Left ventricle myocardium inferior (tissue), 1 donor: ENCODE results near the gene ZSWIM7. TPM values are rescaled to one million over a fixed set of nuclear protein-coding genes. Genes with fewer than 3 reads are reported as not detected.

ENCODE experiments used
- DNase-seq: peaks from one replicate; pipeline ENCODE4 v3.0.0-alpha.2; 2020
- H3K27ac ChIP-seq: fragments of 200-600 bp; replicated peaks from 2 replicates; pipeline ENCODE4 v1.8.0; 2021
- H3K27me3 ChIP-seq: fragments of 200-600 bp; 2 replicates; pipeline ENCODE4 v1.8.0; 2021; ENCODE audit warnings: low read depth
- H3K36me3 ChIP-seq: fragments of 200-600 bp; 2 replicates; pipeline ENCODE4 v1.8.0; 2021
- H3K4me1 ChIP-seq: fragments of 200-600 bp; 2 replicates; pipeline ENCODE4 v1.8.0; 2021
- H3K4me3 ChIP-seq: fragments of 200-600 bp; 2 replicates; pipeline ENCODE4 v1.8.0; 2021; ENCODE audit warnings: mild to moderate bottlenecking, moderate library complexity
- H3K9me3 ChIP-seq: fragments of 200-600 bp; replicated peaks from 2 replicates; pipeline ENCODE4 v1.8.0; 2021
- intact Hi-C: fragments of 100-400 bp; cut with micrococcal nuclease; formaldehyde crosslinking; loops from one replicate; pipeline ENCODE4 v1.11.0; 2022
- total RNA-seq: library from RNA; stranded (reverse); fragmentation: NEBNext Ultra II Directional; extraction: Animal tissue kit (Norgen Biotek cat#: 25700); gene quantifications from one replicate; pipeline ENCODE4 v1.2.1, GENCODE V29; 2021
- TF ChIP-seq, protein P1 (sequence below): fragments of 200-600 bp; IDR thresholded peaks from 2 replicates; pipeline ENCODE4 v1.8.0; 2021; ENCODE audit warnings: antibody characterized with exemption, mild to moderate bottlenecking, borderline replicate concordance
- donor health status: DM: no; HTN: yes; CAD: no; lungs with severe emphysema.

The ZSWIM7 gene
- total RNA-seq, 1 donor from 2014 or later, result 17.2 TPM

DNA sequence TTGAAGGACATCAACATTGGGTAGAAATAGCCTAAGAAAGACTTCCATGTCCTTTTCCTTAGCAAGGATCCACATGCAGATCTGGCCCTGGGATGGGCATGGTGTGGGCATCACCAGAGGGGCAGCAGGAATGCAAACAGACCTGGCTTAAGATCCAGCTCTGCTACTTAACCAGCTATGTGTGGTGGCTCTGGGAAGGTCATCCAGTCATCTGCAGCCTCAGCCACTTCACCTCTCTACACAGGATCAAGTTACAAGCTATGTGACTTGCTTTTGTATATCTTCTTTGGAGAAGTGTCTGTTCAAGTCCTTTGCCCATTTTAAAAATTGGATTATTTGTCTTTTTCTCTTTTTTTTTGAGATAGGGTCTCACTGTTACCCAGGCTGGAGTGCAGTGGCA, 68.1 kb downstream of the ZSWIM7 start:
- DNase-seq, result no peak
- TF ChIP-seq, protein P1, sequence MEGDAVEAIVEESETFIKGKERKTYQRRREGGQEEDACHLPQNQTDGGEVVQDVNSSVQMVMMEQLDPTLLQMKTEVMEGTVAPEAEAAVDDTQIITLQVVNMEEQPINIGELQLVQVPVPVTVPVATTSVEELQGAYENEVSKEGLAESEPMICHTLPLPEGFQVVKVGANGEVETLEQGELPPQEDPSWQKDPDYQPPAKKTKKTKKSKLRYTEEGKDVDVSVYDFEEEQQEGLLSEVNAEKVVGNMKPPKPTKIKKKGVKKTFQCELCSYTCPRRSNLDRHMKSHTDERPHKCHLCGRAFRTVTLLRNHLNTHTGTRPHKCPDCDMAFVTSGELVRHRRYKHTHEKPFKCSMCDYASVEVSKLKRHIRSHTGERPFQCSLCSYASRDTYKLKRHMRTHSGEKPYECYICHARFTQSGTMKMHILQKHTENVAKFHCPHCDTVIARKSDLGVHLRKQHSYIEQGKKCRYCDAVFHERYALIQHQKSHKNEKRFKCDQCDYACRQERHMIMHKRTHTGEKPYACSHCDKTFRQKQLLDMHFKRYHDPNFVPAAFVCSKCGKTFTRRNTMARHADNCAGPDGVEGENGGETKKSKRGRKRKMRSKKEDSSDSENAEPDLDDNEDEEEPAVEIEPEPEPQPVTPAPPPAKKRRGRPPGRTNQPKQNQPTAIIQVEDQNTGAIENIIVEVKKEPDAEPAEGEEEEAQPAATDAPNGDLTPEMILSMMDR, result no peak
- intact Hi-C loops, result no loop called here

DNA sequence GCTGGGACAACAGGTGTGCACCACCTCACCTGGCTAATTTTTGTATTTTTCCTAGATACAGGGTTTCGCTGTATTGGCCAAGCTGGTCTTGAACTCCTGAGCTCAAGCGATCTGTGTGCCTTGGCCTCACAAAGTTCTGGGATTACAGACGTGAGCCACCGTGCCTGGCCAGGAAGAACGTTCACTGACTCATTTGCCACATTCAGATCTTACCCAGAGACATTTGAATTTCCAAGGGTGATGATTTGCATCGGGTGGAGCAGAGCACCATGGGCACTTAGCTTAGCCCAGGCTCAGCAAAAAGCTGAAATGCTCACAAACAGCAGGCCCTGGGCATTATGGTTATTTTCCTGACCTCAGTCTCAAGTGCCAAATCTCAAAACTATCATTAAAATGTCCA, 69.1 kb downstream of the ZSWIM7 start:
- Histone ChIP-seq H3K36me3 (no peaks in the 10 kb centered on the region), H3K27me3 (peaks cover 14% of the 10 kb centered on the region), H3K27ac (no peak overlapping the region), H3K4me3 (no peak overlapping the region), H3K4me1 (peaks cover 7% of the 10 kb centered on the region), H3K9me3 (no peaks in the 10 kb centered on the region)
- TF ChIP-seq, protein P1, result no peak
- DNase-seq, result no peak
- intact Hi-C loops, result no loop called here

More for the DNA sequence above, 68.1 kb downstream of the ZSWIM7 start:
- no peaks in the 10 kb centered on the region for H3K36me3 ChIP-seq
- no peaks in the 10 kb centered on the region for H3K9me3 ChIP-seq
- peaks cover 14% of the 10 kb centered on the region for H3K27me3 ChIP-seq
- H3K4me3 ChIP-seq, result no peak overlapping the region
- no peak overlapping the region for H3K27ac ChIP-seq
- no peaks in the 10 kb centered on the region for H3K4me1 ChIP-seq

DNA sequence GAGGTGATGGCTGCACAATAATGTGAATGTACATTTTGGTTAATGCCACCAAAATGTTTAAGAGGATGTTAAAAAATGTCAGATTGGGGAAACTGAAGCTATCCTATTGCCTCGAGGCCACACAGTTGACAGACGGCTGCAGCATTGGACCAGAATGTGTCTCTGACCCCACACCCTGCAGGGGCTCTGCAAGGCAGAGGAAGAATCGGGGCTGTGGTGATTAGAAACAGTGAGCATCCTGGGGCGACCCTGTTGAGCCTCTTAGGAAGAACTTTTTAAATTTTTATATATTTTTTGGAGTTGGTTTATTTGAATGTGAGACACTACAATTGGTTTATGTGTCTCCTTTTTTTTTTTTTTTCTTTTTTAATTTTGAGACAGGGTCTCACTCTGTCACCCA, 69.6 kb downstream of the ZSWIM7 start:
- intact Hi-C loops, result no loop called here
- Histone ChIP-seq H3K9me3 (no peaks in the 10 kb centered on the region), H3K36me3 (no peaks in the 10 kb centered on the region), H3K27me3 (peaks cover 18% of the 10 kb centered on the region), H3K4me3 (no peak overlapping the region), H3K27ac (no peak overlapping the region), H3K4me1 (peaks cover 7% of the 10 kb centered on the region)
- DNase-seq, result no peak
- TF ChIP-seq, protein P1, result no peak

DNA sequence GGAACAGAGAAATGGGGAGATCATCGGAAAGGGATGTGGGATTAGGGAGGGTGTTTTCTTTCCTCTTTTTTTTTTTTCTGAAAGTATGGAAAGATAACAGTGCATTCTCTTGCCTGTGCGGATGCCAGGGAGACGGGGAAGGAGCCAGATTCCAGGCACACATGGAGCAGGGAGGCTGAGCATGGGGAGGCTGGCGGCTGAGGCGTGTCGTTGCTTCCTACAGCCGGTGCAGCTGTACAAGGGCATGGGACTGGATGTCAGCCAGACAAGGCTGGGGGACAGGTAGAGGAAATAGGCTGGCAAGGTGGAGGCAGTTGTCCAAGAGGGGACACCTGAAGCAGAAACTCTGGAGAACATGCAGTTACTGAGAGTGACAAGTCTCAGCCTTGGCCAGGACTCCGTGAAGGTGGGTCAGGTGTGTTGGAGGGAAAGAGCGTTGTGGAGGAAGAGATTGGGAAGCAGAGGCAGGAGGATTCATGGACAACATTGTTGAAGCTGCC, 71.2 kb downstream of the ZSWIM7 start:
- H3K9me3 ChIP-seq, result no peaks in the 10 kb centered on the region
- H3K4me3 ChIP-seq, result no peak overlapping the region
- no peak for DNase-seq
- H3K27me3 ChIP-seq, result peaks cover 29% of the 10 kb centered on the region
- H3K36me3 ChIP-seq, result no peaks in the 10 kb centered on the region
- H3K4me1 ChIP-seq, result peaks cover 7% of the 10 kb centered on the region
- TF ChIP-seq, protein P1, result no peak
- H3K27ac ChIP-seq, result no peak overlapping the region
- intact Hi-C loops, result no loop called here

Other genes with a start within 250 kb of the ZSWIM7 start
- 0.55 TPM for gene ADORA2B, start 54.6 kb downstream of the ZSWIM7 start, total RNA-seq
- gene TTC19, start 120 bp upstream of the ZSWIM7 start, total RNA-seq, result 21.4 TPM
- gene NCOR1, start 215.8 kb upstream of the ZSWIM7 start, total RNA-seq, result 60.1 TPM
- gene PIGL, start 217.5 kb upstream of the ZSWIM7 start, total RNA-seq, result 7.1 TPM